HCT116 (cell line): ENCODE measurements around the gene EIF2A.

ENCODE experiments used
- SIN3A ChIP-seq: IDR thresholded peaks from 2 replicates; pipeline ENCODE4 v1.6.1; 2012; ENCODE audit warnings: low read depth
- TF ChIP-seq, protein P1 (sequence below), 3 experiments: fragments of 200-600 bp in 1 of 3; sonication (generic) in 1 of 3; IDR thresholded peaks in 2 of 3; conservative IDR thresholded peaks in 1 of 3; 2 replicates each; pipeline ENCODE4 v1.5.1; 2012 to 2017; ENCODE audit warnings: low read depth in 2 of 3, low read length in 2 of 3, antibody characterized with exemption in 1 of 3, borderline replicate concordance in 1 of 3, control low read depth in 1 of 3, mild to moderate bottlenecking in 1 of 3, mixed read lengths in 1 of 3, mixed run types in 1 of 3, moderate library complexity in 1 of 3; ENCODE audit not compliant: insufficient read depth in 1 of 3

DNA sequence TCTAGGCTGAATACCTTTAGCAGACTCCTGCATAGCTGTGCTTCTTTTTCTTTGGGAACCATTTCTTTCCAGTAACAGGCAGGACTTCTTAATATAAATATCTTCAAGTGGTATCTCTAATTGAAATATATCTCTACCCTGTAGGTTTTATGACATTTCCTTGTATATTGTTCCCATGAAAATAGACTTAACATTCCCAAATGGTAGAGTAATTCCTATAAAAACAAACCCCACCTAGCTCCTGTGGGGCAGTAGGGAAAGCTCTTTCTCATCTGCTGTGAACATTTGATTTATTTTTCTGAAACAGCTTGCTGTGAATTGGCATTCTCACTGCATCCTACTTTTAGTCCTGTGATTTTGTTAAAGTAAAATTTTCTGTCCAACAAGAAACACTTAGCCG is 77.4 kb downstream of the EIF2A start:
- TF ChIP-seq, protein P1, sequence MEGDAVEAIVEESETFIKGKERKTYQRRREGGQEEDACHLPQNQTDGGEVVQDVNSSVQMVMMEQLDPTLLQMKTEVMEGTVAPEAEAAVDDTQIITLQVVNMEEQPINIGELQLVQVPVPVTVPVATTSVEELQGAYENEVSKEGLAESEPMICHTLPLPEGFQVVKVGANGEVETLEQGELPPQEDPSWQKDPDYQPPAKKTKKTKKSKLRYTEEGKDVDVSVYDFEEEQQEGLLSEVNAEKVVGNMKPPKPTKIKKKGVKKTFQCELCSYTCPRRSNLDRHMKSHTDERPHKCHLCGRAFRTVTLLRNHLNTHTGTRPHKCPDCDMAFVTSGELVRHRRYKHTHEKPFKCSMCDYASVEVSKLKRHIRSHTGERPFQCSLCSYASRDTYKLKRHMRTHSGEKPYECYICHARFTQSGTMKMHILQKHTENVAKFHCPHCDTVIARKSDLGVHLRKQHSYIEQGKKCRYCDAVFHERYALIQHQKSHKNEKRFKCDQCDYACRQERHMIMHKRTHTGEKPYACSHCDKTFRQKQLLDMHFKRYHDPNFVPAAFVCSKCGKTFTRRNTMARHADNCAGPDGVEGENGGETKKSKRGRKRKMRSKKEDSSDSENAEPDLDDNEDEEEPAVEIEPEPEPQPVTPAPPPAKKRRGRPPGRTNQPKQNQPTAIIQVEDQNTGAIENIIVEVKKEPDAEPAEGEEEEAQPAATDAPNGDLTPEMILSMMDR (IDR thresholded peaks at IDR 0.05 in 2 of 3, conservative IDR thresholded peaks at IDR 0.05 in 1 of 3; ENCODE audit: borderline replicate concordance in 1 of 3, insufficient read depth in 1 of 3, low read depth in 2 of 3, low read length in 2 of 3) = no peak
- no peak for TF ChIP-seq SIN3A
